Measurements from ENCODE around the gene MKX.

MKX gene

GRCh38 chr10:27646194-27646593 is 99.4 kb downstream of the MKX start:
- no peak for FAIRE-seq

- FAIRE-seq: no peak
Measured at GRCh38 chr10:27644307-27644939, 101.2 kb downstream of the MKX start.

GRCh38 chr10:27643301-27643700 is 102.3 kb downstream of the MKX start:
- FAIRE-seq: no peak

GRCh38 chr10:27642023-27642589 is 103.5 kb downstream of the MKX start:
- no peak for FAIRE-seq

- no peak for FAIRE-seq
Measured at GRCh38 chr10:27638071-27638750, 107.4 kb downstream of the MKX start.

- FAIRE-seq: no peak
Measured at GRCh38 chr10:27637601-27638000, 108.0 kb downstream of the MKX start.

GRCh38 chr10:27636816-27637215 is 108.8 kb downstream of the MKX start:
- FAIRE-seq: no peak

GRCh38 chr10:27635699-27636270 is 109.8 kb downstream of the MKX start:
- FAIRE-seq: no peak

GRCh38 chr10:27635290-27635689 is 110.3 kb downstream of the MKX start:
- no peak for FAIRE-seq

- FAIRE-seq: no peak
Measured at GRCh38 chr10:27628621-27629020, 117.0 kb downstream of the MKX start.

GRCh38 chr10:27626890-27627289 is 118.7 kb downstream of the MKX start:
- FAIRE-seq: no peak

GRCh38 chr10:27625452-27626211 is 120.0 kb downstream of the MKX start:
- FAIRE-seq: no peak

- no peak for FAIRE-seq
Measured at GRCh38 chr10:27624941-27625340, 120.7 kb downstream of the MKX start.
